Spleen (tissue), 7 donors: Measurements from ENCODE around the gene PYGB.

Source experiments
- POLR2A ChIP-seq, 3 donors: fragments of 450-650 bp; IDR thresholded peaks; one replicate each; pipeline ENCODE4 v1.5.1; 2017; ENCODE audit warnings: antibody characterized with exemption in 3 of 3, mild to moderate bottlenecking in 1 of 3
- TF ChIP-seq, protein P1 (sequence below), 11 experiments: fragments of 200-600 bp in 7 of 11; fragments of 450-650 bp in 4 of 11; sonication (generic) in 4 of 11; IDR thresholded peaks in 8 of 11; conservative IDR thresholded peaks in 3 of 11; 1 replicate in 7 of 11; 2 replicates in 4 of 11; pipeline versions ENCODE4 v1.4.0 to v1.8.0; 2016 to 2021; ENCODE audit warnings: antibody characterized with exemption in 11 of 11, inconsistent platforms in 4 of 11, mild to moderate bottlenecking in 1 of 11
- donor health status: DM: no; HTN: no; CAD: no; lungs with moderate emphysema.
- donor health status: DM: no; HTN: no; CAD: no.
- donor health status: DM: no; HTN: no; CAD: no.

DNA sequence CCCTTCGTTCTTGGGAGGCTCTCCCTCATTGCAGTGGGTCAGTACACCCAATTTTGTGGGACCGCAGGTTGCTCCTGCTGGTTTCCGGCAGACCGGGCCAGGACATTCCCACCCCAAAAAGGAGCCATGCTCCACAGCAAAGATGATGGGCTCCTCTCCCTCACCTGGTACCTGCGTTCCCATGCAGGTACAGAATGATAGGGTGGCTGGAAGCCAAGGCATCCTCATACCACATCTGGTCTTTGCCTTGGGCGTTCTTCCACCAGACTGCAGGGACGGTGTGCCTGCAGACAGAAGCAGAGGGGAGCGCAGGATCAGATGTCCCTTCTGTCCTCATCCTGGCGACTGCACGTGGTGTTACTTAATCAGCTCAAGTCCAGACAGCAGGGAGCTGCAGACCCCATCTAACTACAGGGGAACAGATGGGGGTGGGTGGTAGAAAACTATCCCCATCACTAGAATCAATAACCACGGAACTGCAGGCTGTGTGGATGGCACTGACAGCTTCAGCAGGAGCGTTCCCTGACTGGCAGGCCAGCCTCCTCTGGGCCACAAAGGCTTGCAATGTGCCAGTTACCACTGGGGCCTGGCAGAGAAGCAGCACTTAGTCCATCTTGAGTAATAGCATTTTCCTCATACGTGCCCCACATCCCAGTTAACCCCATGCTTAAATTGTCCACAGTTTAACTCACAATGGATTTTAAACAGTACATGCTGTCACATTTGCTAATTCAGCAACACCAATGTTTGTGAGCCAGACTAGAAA lies 72.3 kb downstream of the PYGB start:
- TF ChIP-seq, protein P1, sequence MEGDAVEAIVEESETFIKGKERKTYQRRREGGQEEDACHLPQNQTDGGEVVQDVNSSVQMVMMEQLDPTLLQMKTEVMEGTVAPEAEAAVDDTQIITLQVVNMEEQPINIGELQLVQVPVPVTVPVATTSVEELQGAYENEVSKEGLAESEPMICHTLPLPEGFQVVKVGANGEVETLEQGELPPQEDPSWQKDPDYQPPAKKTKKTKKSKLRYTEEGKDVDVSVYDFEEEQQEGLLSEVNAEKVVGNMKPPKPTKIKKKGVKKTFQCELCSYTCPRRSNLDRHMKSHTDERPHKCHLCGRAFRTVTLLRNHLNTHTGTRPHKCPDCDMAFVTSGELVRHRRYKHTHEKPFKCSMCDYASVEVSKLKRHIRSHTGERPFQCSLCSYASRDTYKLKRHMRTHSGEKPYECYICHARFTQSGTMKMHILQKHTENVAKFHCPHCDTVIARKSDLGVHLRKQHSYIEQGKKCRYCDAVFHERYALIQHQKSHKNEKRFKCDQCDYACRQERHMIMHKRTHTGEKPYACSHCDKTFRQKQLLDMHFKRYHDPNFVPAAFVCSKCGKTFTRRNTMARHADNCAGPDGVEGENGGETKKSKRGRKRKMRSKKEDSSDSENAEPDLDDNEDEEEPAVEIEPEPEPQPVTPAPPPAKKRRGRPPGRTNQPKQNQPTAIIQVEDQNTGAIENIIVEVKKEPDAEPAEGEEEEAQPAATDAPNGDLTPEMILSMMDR (IDR thresholded peaks at IDR 0.05 in 8 of 11, conservative IDR thresholded peaks at IDR 0.05 in 3 of 11): no peak
- TF ChIP-seq POLR2A (IDR thresholded peaks at IDR 0.05): no peak
